ENCODE measurements around the gene PLET1. TPM values are rescaled to one million over a fixed set of nuclear protein-coding genes. Genes with fewer than 3 reads are reported as not detected.

The PLET1 gene
- total and polyA plus RNA-seq, 2 of the 4 experiments (the other 2 are of a cell fraction), result not detected

DNA sequence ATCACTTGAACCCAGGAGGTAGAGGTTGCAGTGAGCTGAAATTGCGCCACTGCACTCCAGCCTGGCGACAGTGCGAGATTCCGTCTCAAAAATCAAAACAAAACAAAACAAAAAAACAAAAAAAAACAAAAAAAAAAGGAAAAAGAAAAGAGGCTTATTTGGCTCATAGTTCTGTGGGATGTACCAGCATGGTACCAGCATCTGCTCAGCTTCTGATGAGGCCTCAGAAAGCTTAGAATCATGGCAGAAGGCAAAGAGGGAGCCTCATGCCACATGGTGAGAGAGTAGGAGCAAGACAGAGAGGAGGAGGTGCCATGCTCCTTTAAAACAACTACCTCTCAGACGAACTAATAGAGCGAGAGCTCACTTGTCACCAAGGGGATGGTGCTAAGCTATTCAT lies 45.0 kb downstream of the PLET1 start:
- H3K9me3 ChIP-seq (ENCODE audit: control insufficient read depth, insufficient read depth, low read length), result no peaks in the 10 kb centered on the region
- H4K20me1 ChIP-seq (ENCODE audit: insufficient read depth, low read length), result no peaks in the 10 kb centered on the region
- dilution Hi-C loops (cut with HindIII; ENCODE audit: low sequenced_read_pairs, unreplicated experiment), result no loop called here
- peak overlapping the region; percentile 78 for H2AK9ac ChIP-seq (replicated peaks; ENCODE audit: low read depth, low read length, poor library complexity)
- peaks cover 9% of the 10 kb centered on the region for H3K9me1 ChIP-seq (ENCODE audit: insufficient read depth, low read length)
- no peak for TF ChIP-seq SMC3 (IDR thresholded peaks at IDR 0.05; ENCODE audit: low read depth, low read length)
- TF ChIP-seq BHLHE40 (IDR thresholded peaks at IDR 0.05; ENCODE audit: low read depth, low read length), result no peak
- no peak for TF ChIP-seq CEBPB (IDR thresholded peaks at IDR 0.05; ENCODE audit: low read depth, low read length)
- no peak for TF ChIP-seq RFX5 (IDR thresholded peaks at IDR 0.05; ENCODE audit: low read depth, low read length)
- TF ChIP-seq, protein P1, sequence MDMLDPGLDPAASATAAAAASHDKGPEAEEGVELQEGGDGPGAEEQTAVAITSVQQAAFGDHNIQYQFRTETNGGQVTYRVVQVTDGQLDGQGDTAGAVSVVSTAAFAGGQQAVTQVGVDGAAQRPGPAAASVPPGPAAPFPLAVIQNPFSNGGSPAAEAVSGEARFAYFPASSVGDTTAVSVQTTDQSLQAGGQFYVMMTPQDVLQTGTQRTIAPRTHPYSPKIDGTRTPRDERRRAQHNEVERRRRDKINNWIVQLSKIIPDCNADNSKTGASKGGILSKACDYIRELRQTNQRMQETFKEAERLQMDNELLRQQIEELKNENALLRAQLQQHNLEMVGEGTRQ (IDR thresholded peaks at IDR 0.05; ENCODE audit: low read depth, low read length), result no peak
- no peak for TF ChIP-seq RAD21 (IDR thresholded peaks at IDR 0.05; ENCODE audit: low read length)
- TF ChIP-seq, protein P2, sequence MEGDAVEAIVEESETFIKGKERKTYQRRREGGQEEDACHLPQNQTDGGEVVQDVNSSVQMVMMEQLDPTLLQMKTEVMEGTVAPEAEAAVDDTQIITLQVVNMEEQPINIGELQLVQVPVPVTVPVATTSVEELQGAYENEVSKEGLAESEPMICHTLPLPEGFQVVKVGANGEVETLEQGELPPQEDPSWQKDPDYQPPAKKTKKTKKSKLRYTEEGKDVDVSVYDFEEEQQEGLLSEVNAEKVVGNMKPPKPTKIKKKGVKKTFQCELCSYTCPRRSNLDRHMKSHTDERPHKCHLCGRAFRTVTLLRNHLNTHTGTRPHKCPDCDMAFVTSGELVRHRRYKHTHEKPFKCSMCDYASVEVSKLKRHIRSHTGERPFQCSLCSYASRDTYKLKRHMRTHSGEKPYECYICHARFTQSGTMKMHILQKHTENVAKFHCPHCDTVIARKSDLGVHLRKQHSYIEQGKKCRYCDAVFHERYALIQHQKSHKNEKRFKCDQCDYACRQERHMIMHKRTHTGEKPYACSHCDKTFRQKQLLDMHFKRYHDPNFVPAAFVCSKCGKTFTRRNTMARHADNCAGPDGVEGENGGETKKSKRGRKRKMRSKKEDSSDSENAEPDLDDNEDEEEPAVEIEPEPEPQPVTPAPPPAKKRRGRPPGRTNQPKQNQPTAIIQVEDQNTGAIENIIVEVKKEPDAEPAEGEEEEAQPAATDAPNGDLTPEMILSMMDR (conservative IDR thresholded peaks at IDR 0.05; ENCODE audit: low read depth, low read length), result no peak
- peak overlapping the region; percentile 94 for H2BK120ac ChIP-seq (ENCODE audit: low read depth, low read length)
- peak overlapping the region; percentile 91 for H3K4ac ChIP-seq (ENCODE audit: low read depth, low read length)
- no peaks in the 10 kb centered on the region for H3K79me1 ChIP-seq (ENCODE audit: low read depth in 1 of 2, low read length in 2 of 2)
- H2BK15ac ChIP-seq (ENCODE audit: low read depth, low read length), result peak overlapping the region; percentile 61; the same call in 2 of the 3 replicates
- peak overlapping the region; percentile 97 for H2BK20ac ChIP-seq (ENCODE audit: low read depth, low read length)
- H3K18ac ChIP-seq (ENCODE audit: low read depth, low read length), result peak overlapping the region; percentile 93
- H3K56ac ChIP-seq (ENCODE audit: extremely low read depth, insufficient read depth, low read length), result peak overlapping the region; percentile 39; the same call in 1 of the 2 replicates
- WGBS, 2 experiments (ENCODE audit: extremely low coverage in 2 of 2, insufficient read length in 1 of 2), result no CpG with 5 or more reads among the region's 6 CpGs
- no peaks in the 10 kb centered on the region for H3K27me3 ChIP-seq (ENCODE audit: control insufficient read depth, insufficient read depth, low read length)
- H4K91ac ChIP-seq (ENCODE audit: insufficient read depth, low read depth, low read length), result peak overlapping the region; percentile 91
- in situ Hi-C loops (cut with MboI; ENCODE audit: low sequenced_read_pairs), result loop anchor here (25.0 kb wide), 1 partner anchor 1322 kb away; no protein-coding TSS in a partner anchor
- ATAC-seq (ENCODE audit: low read depth), result no peak
- no peaks in the 10 kb centered on the region for H3K36me3 ChIP-seq (ENCODE audit: control insufficient read depth, insufficient read depth, low read length)
- ChIA-PET POLR2A (ENCODE audit: unreplicated experiment) (no interaction called here), CTCF (interaction anchor here (0.6 to 1.5 kb wide), 6 partner anchors 21 to 102 kb away, joined by 3 to 9 read pairs (median 5); no protein-coding TSS in a partner anchor)
- H3K14ac ChIP-seq (replicated peaks; ENCODE audit: low read depth, low read length), result peak overlapping the region; percentile 67; the same call in 1 of the 2 replicates
- DNase-seq, result no peak
- H4K5ac ChIP-seq (ENCODE audit: low read depth, low read length), result peak overlapping the region; percentile 95
- H4K8ac ChIP-seq (ENCODE audit: low read depth in 2 of 2, low read length in 2 of 2), result peak overlapping the region; percentile 55 to 66; a peak in 3 of 4 replicates
- peak overlapping the region; percentile 70; the same call in 1 of the 2 replicates for H3K27ac ChIP-seq (ENCODE audit: insufficient read depth, low read length)
- intact Hi-C loops (cut with micrococcal nuclease), result loop anchor here (10.0 kb wide), 2 partner anchors 1319 to 1519 kb away; no protein-coding TSS in a partner anchor
- H3K4me2 ChIP-seq (ENCODE audit: low read depth, low read length), result no peak overlapping the region
- H3K4me3 ChIP-seq (ENCODE audit: insufficient read depth, low read depth, low read length), result no peak overlapping the region
- H2BK5ac ChIP-seq (ENCODE audit: low read depth, low read length, poor library complexity, severe bottlenecking), result peak overlapping the region; percentile 74
- H2AK5ac ChIP-seq (ENCODE audit: low read depth, low read length), result peak overlapping the region; percentile 85
- H2AFZ ChIP-seq (replicated peaks; ENCODE audit: low read length, poor library complexity), result peak overlapping the region; percentile 76
- BruUV-seq (replicated peaks), result no TSS peak
- H3K9ac ChIP-seq (ENCODE audit: low read depth, low read length), result no peak overlapping the region
- H3K23ac ChIP-seq (ENCODE audit: low read depth, low read length), result peak overlapping the region; percentile 67; the same call in 1 of the 2 replicates
- H3K4me1 ChIP-seq (ENCODE audit: control insufficient read depth, insufficient read depth, low read length), result peaks cover 18% of the 10 kb centered on the region
